MV-4-11 (cell line): ENCODE results near the gene KLHL35.

Experiments
- DNase-seq: peaks from one replicate; lab custom pipeline; 2025; lab: John Stamatoyannopoulos, UW

Gene KLHL35

GRCh38 chr11:75441804-75442132 is 8.8 kb upstream of the KLHL35 start:
- DNase-seq = no peak

GRCh38 chr11:75440960-75441803 is 8.2 kb upstream of the KLHL35 start:
- DNase-seq = no peak

GRCh38 chr11:75439495-75440120 is 6.6 kb upstream of the KLHL35 start:
- DNase-seq = no peak

GRCh38 chr11:75439026-75439425 is 6.0 kb upstream of the KLHL35 start:
- DNase-seq = no peak

GRCh38 chr11:75437966-75438659 is 5.1 kb upstream of the KLHL35 start:
- no peak for DNase-seq

- DNase-seq = no peak
Measured at GRCh38 chr11:75436806-75437205, 3.8 kb upstream of the KLHL35 start.

- DNase-seq = no peak
Measured at GRCh38 chr11:75435571-75435925, 2.5 kb upstream of the KLHL35 start.

GRCh38 chr11:75434886-75435570 is 2.0 kb upstream of the KLHL35 start:
- DNase-seq = no peak

- DNase-seq = no peak
Measured at GRCh38 chr11:75434051-75434450, 1.0 kb upstream of the KLHL35 start.

- no peak for DNase-seq
Measured at GRCh38 chr11:75433443-75433842, 440 bp upstream of the KLHL35 start.

- peak; percentile 12 for DNase-seq
Measured at GRCh38 chr11:75431533-75432525, 1.2 kb downstream of the KLHL35 start.

- no peak for DNase-seq
Measured at GRCh38 chr11:75430714-75431532, 2.1 kb downstream of the KLHL35 start.

GRCh38 chr11:75429902-75430713 is 2.9 kb downstream of the KLHL35 start:
- no peak for DNase-seq

GRCh38 chr11:75429641-75429901 is 3.4 kb downstream of the KLHL35 start:
- no peak for DNase-seq

GRCh38 chr11:75428989-75429640 is 3.9 kb downstream of the KLHL35 start:
- no peak for DNase-seq

GRCh38 chr11:75428281-75428724 is 4.7 kb downstream of the KLHL35 start:
- DNase-seq = peak; percentile 81

- DNase-seq = no peak
Measured at GRCh38 chr11:75427181-75427580, 5.8 kb downstream of the KLHL35 start.

- DNase-seq = no peak
Measured at GRCh38 chr11:75426720-75427086, 6.3 kb downstream of the KLHL35 start.

GRCh38 chr11:75425422-75425821 is 7.6 kb downstream of the KLHL35 start:
- no peak for DNase-seq
